T47D (cell line): ENCODE measurements around the gene TRIM50.

Experiments
- DNase-seq, 2 experiments: peaks; one replicate each; pipeline versions ENCODE4 v3.0.0 to v3.0.0-alpha.2; 2011 to 2012; ENCODE audit warnings: low read depth in 1 of 2, low spot score in 1 of 2
- JUND ChIP-seq: IDR thresholded peaks from 2 replicates; pipeline ENCODE4 v1.6.1; 2012; ENCODE audit warnings: low read depth
- in situ Hi-C: cut with HindIII; loops from 2 replicates; pipeline ENCODE4 v1.10.0; 2016; ENCODE audit warnings: low sequenced_read_pairs, low pct_unique_long_range_greater_than_20kb

TRIM50 gene

GRCh38 chr7:73359306-73359705 is 31.4 kb upstream of the TRIM50 start:
- DNase-seq = no peak
- in situ Hi-C loops = no loop called here
- no peak for TF ChIP-seq JUND

GRCh38 chr7:73358590-73359275 is 30.9 kb upstream of the TRIM50 start:
- in situ Hi-C loops = no loop called here
- no peak for TF ChIP-seq JUND
- DNase-seq = no peak

GRCh38 chr7:73356159-73356558 is 28.3 kb upstream of the TRIM50 start:
- no peak for TF ChIP-seq JUND
- in situ Hi-C loops = no loop called here
- DNase-seq = no peak

GRCh38 chr7:73354821-73355220 is 26.9 kb upstream of the TRIM50 start:
- DNase-seq = no peak
- in situ Hi-C loops = no loop called here
- no peak for TF ChIP-seq JUND

GRCh38 chr7:73354196-73354595 is 26.3 kb upstream of the TRIM50 start:
- in situ Hi-C loops = no loop called here
- TF ChIP-seq JUND = no peak

GRCh38 chr7:73353243-73353642 is 25.4 kb upstream of the TRIM50 start:
- in situ Hi-C loops = no loop called here
- TF ChIP-seq JUND = no peak
- DNase-seq = no peak

More at GRCh38 chr7:73354196-73354595, 26.3 kb upstream of the TRIM50 start:
- no peak for DNase-seq

- no peak for DNase-seq
- no peak for TF ChIP-seq JUND
- in situ Hi-C loops = no loop called here
These were observed 24.9 kb upstream of the TRIM50 start for GRCh38 chr7:73352784-73353183.

GRCh38 chr7:73351447-73352167 is 23.7 kb upstream of the TRIM50 start:
- in situ Hi-C loops = no loop called here
- no peak for DNase-seq
- no peak for TF ChIP-seq JUND

- in situ Hi-C loops = no loop called here
- no peak for DNase-seq
- no peak for TF ChIP-seq JUND
These were observed 22.6 kb upstream of the TRIM50 start for GRCh38 chr7:73350306-73351068.

- no peak for TF ChIP-seq JUND
- no peak for DNase-seq
- in situ Hi-C loops = no loop called here
These were observed 21.9 kb upstream of the TRIM50 start for GRCh38 chr7:73349763-73350162.

GRCh38 chr7:73345951-73346350 is 18.1 kb upstream of the TRIM50 start:
- no peak for DNase-seq
- in situ Hi-C loops = no loop called here
- TF ChIP-seq JUND = no peak

- no peak for DNase-seq
- in situ Hi-C loops = no loop called here
- no peak for TF ChIP-seq JUND
These were observed 17.7 kb upstream of the TRIM50 start for GRCh38 chr7:73345538-73345937.
